ENCODE data around the gene SEC63. TPM values are rescaled to one million over a fixed set of nuclear protein-coding genes. Genes with fewer than 3 reads are reported as not detected.

SEC63 gene
- total RNA-seq, 1 experiment from 2014 or later: 51.3 TPM

DNA sequence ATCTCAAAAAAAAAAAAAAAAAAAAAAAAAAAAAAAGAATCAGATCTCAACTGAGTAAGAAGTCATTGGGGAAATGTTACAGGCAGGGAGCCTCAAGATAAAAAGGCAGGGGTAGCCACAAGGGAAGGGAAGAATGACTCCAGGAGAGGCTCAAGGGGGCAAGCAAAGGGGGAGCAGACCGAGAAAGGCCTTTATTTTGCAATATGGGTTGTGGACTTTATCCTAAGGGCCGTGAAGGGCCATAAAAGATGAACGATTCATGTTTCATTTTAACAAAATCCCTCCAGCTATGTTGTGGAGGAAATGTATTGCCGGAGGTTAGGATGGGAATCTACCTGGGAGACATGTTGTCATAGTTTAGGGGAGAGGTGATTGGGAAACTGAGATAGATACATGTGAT is 25.8 kb upstream of the SEC63 start:
- Histone ChIP-seq H3K27me3 (ENCODE audit: insufficient read depth, low read length) (no peaks in the 10 kb centered on the region), H4K20me1 (ENCODE audit: insufficient read depth) (no peaks in the 10 kb centered on the region), H3K4me1 (ENCODE audit: control insufficient read depth in 1 of 2, insufficient read depth in 2 of 2, low read length in 2 of 2) (no peaks in the 10 kb centered on the region), H3K36me3 (ENCODE audit: control insufficient read depth in 1 of 2, insufficient read depth in 2 of 2, low read length in 2 of 2) (no peaks in the 10 kb centered on the region), H3K9me3 (ENCODE audit: control insufficient read depth in 1 of 2, insufficient read depth in 1 of 2, low read depth in 1 of 2, low read length in 2 of 2) (no peaks in the 10 kb centered on the region), H3K27ac (ENCODE audit: low read depth, low read length) (no peak overlapping the region), H3K9me2 (ENCODE audit: insufficient read depth) (no peaks in the 10 kb centered on the region), H3K4me2 (ENCODE audit: low read length) (no peak overlapping the region), H3K79me2 (ENCODE audit: insufficient read depth, low read length) (no peaks in the 10 kb centered on the region), H3K9ac (ENCODE audit: low read length) (no peak overlapping the region), H3K4me3 (replicated peaks in 1 of 2; ENCODE audit: low read depth in 1 of 2, low read length in 2 of 2) (no peak overlapping the region), H2AFZ (ENCODE audit: low read depth, low read length, poor library complexity, severe bottlenecking) (no peak overlapping the region)
- DNase-seq (ENCODE audit: low read depth, low spot score): no peak
- RAD21 ChIA-PET (ENCODE audit: low non-redundant PET in 1 of 2, low total read pairs in 2 of 2, uncharacterized antibody in 2 of 2, unreplicated experiment in 2 of 2): no interaction called here
- BruUV-seq (replicated peaks): no TSS peak
- no peak for ATAC-seq
- CTCF ChIA-PET: no interaction called here
- TF ChIP-seq YY1 (IDR thresholded peaks at IDR 0.05; ENCODE audit: extremely low read depth, insufficient replicate concordance, low read depth, low read length) (no peak), CEBPB (IDR thresholded peaks at IDR 0.05; ENCODE audit: low read depth) (no peak), POLR2AphosphoS5 (IDR thresholded peaks at IDR 0.05; ENCODE audit: low read depth, low read length) (no peak), JUND (IDR thresholded peaks at IDR 0.05) (no peak), FOSL1 (IDR thresholded peaks at IDR 0.05; ENCODE audit: low read depth) (no peak), TCF7L2 (IDR thresholded peaks at IDR 0.05; ENCODE audit: borderline replicate concordance, extremely low read depth, insufficient read depth, insufficient read length) (no peak)
- POLR2A ChIA-PET: no interaction called here
- intact Hi-C loops (cut with micrococcal nuclease): no loop called here

DNA sequence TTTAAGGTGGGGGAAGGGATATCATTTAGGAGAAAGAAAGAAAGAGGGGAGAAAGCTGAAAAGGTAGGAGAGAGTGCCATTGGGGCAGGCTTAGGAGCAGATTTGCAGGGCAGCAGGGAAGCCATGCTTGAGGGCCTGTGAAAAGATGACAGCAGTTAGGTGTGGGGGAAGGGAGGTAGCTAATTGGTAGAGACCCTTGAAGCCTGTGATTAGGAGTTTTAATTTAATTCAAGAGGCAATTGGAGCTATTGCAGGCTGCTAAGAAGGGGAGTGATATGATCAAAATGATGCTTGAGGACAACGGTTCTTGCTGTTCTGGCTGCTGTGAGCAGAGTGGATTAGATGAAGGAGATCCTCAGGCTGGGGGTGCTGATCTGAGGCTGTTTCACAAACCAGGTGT is 24.5 kb upstream of the SEC63 start:
- no peak overlapping the region for H3K4me3 ChIP-seq (replicated peaks in 1 of 2; ENCODE audit: low read depth in 1 of 2, low read length in 2 of 2)
- BruUV-seq (replicated peaks): no TSS peak
- ATAC-seq (no peak), DNase-seq (ENCODE audit: low read depth, low spot score) (no peak)
- ChIA-PET POLR2A (no interaction called here), RAD21 (ENCODE audit: low non-redundant PET in 1 of 2, low total read pairs in 2 of 2, uncharacterized antibody in 2 of 2, unreplicated experiment in 2 of 2) (no interaction called here), CTCF (no interaction called here)
- H3K27ac ChIP-seq (ENCODE audit: low read depth, low read length): no peak overlapping the region
- H4K20me1 ChIP-seq (ENCODE audit: insufficient read depth): no peaks in the 10 kb centered on the region
- H3K9me2 ChIP-seq (ENCODE audit: insufficient read depth): no peaks in the 10 kb centered on the region
- H3K27me3 ChIP-seq (ENCODE audit: insufficient read depth, low read length): no peaks in the 10 kb centered on the region
- TF ChIP-seq ZFX (IDR thresholded peaks at IDR 0.05): no peak
- no peak for TF ChIP-seq SP1 (IDR thresholded peaks at IDR 0.05; ENCODE audit: low read depth)
- TF ChIP-seq EZH2phosphoT487 (IDR thresholded peaks at IDR 0.05; ENCODE audit: borderline replicate concordance): no peak
- no peaks in the 10 kb centered on the region for H3K4me1 ChIP-seq (ENCODE audit: control insufficient read depth in 1 of 2, insufficient read depth in 2 of 2, low read length in 2 of 2)
- no peak overlapping the region for H3K4me2 ChIP-seq (ENCODE audit: low read length)
- H3K79me2 ChIP-seq (ENCODE audit: insufficient read depth, low read length): no peaks in the 10 kb centered on the region
- no peaks in the 10 kb centered on the region for H3K9me3 ChIP-seq (ENCODE audit: control insufficient read depth in 1 of 2, insufficient read depth in 1 of 2, low read depth in 1 of 2, low read length in 2 of 2)
- H3K9ac ChIP-seq (ENCODE audit: low read length): no peak overlapping the region
- intact Hi-C loops (cut with micrococcal nuclease): no loop called here
- H2AFZ ChIP-seq (ENCODE audit: low read depth, low read length, poor library complexity, severe bottlenecking): no peak overlapping the region
- no peaks in the 10 kb centered on the region for H3K36me3 ChIP-seq (ENCODE audit: control insufficient read depth in 1 of 2, insufficient read depth in 2 of 2, low read length in 2 of 2)

All from HCT116 (cell line).